Neural progenitor cell (in vitro differentiated cells): ENCODE results near the gene ABLIM2. TPM values are rescaled to one million over a fixed set of nuclear protein-coding genes. Genes with fewer than 3 reads are reported as not detected.

Experiments
- DNase-seq: peaks from one replicate; pipeline ENCODE4 v3.0.0-alpha.2; 2016; ENCODE audit warnings: low spot score
- H2AFZ ChIP-seq: fragments of 200-600 bp; sonication (generic); replicated peaks from 2 replicates; pipeline ENCODE4 v1.6.1; 2016; ENCODE audit warnings: antibody characterized with exemption
- H3F3A ChIP-seq: fragments of 200-600 bp; sonication (generic); 2 replicates; pipeline ENCODE4 v1.6.1; 2016; ENCODE audit warnings: antibody characterized with exemption, low read depth
- H3K27ac ChIP-seq: fragments of 200-600 bp; sonication (generic); 2 replicates; pipeline ENCODE4 v1.5.1; 2016; ENCODE audit warnings: mild to moderate bottlenecking
- H3K27me3 ChIP-seq: fragments of 200-600 bp; sonication (generic); 2 replicates; pipeline ENCODE4 v1.6.1; 2016; ENCODE audit warnings: mild to moderate bottlenecking, moderate library complexity
- H3K36me3 ChIP-seq: fragments of 200-600 bp; sonication (generic); 2 replicates; pipeline ENCODE4 v1.5.1; 2016
- H3K4me1 ChIP-seq: fragments of 200-600 bp; sonication (generic); 2 replicates; pipeline ENCODE4 v1.6.1; 2016; ENCODE audit warnings: mixed run types
- H3K4me2 ChIP-seq: fragments of 200-600 bp; sonication (generic); 2 replicates; pipeline ENCODE4 v1.6.1; 2016
- H3K4me3 ChIP-seq: fragments of 200-600 bp; sonication (generic); 2 replicates; pipeline ENCODE4 v1.5.1; 2016
- H3K79me2 ChIP-seq: fragments of 200-600 bp; sonication (generic); 2 replicates; pipeline ENCODE4 v1.6.1; 2016; ENCODE audit warnings: low read depth
- H3K9ac ChIP-seq: fragments of 200-600 bp; sonication (generic); 2 replicates; pipeline ENCODE4 v1.6.1; 2016
- H3K9me3 ChIP-seq: fragments of 200-600 bp; sonication (generic); 2 replicates; pipeline ENCODE4 v1.5.1; 2016; ENCODE audit warnings: low read depth
- H4K20me1 ChIP-seq: fragments of 200-600 bp; sonication (generic); 2 replicates; pipeline ENCODE4 v1.6.1; 2016; ENCODE audit warnings: low read depth
- H3K27ac Mint-ChIP-seq: 3 replicates; pipeline ENCODE4 v1.8.0; 2021; ENCODE audit warnings: mixed read lengths
- H3K27me3 Mint-ChIP-seq: 2 replicates; pipeline ENCODE4 v1.8.0; 2022; ENCODE audit warnings: low read depth, mild to moderate bottlenecking, inconsistent platforms, moderate library complexity, mixed read lengths; ENCODE audit not compliant: insufficient read depth
- H3K36me3 Mint-ChIP-seq: 3 replicates; pipeline ENCODE4 v1.8.0; 2021; ENCODE audit warnings: mixed read lengths
- H3K4me1 Mint-ChIP-seq: 3 replicates; pipeline ENCODE4 v1.8.0; 2021; ENCODE audit warnings: mixed read lengths
- H3K4me3 Mint-ChIP-seq: 3 replicates; pipeline ENCODE4 v1.8.0; 2021; ENCODE audit warnings: mild to moderate bottlenecking, moderate library complexity, mixed read lengths
- H3K9me3 Mint-ChIP-seq: 3 replicates; pipeline ENCODE4 v1.8.0; 2020; ENCODE audit warnings: mixed read lengths
- EZH2 ChIP-seq: fragments of 200-600 bp; sonication (generic); IDR thresholded peaks from 2 replicates; pipeline ENCODE4 v1.6.1; 2017; ENCODE audit warnings: antibody characterized with exemption, mild to moderate bottlenecking, moderate library complexity
- EZH2phosphoT487 ChIP-seq: fragments of 200-600 bp; sonication (generic); IDR thresholded peaks from 2 replicates; pipeline ENCODE4 v1.6.1; 2017; ENCODE audit warnings: antibody characterized with exemption
- total RNA-seq: library from RNA; depleted of rRNA; stranded (reverse); fragments of >200 nt; gene quantifications from 2 replicates; pipeline ENCODE4 v1.2.3, GENCODE V29; 2015; ENCODE audit warnings: low replicate concordance
- TF ChIP-seq, protein P1 (sequence below): fragments of 200-600 bp; sonication (generic); IDR thresholded peaks from 2 replicates; pipeline ENCODE4 v1.5.1; 2017; ENCODE audit warnings: antibody characterized with exemption, mild to moderate bottlenecking

ABLIM2 gene
- total RNA-seq, 1 donor from 2014 or later, result 0.24 TPM

DNA sequence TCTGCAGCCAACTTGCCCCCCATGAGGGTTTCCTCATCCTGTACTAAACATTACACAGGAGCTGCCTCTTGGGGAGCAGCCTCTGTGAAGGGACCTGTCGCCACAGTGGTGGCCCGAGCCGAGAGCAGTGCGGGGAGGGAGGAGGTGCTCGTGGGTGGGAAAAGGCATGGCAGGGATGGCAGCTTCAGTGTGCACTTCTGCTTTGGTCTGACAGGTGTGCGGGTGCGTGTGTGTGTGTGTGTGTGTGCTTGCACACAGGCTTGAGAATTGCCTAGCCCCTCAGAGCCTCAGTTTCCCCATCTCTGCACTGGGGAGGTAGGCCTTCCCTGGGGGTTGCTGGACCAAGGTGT lies 44.4 kb upstream of the ABLIM2 start:
- Histone ChIP-seq H3K9me3 (no peaks in the 10 kb centered on the region), H3K4me3 (no peak overlapping the region), H2AFZ (no peak overlapping the region), H3K4me2 (no peak overlapping the region), H3K36me3 (no peaks in the 10 kb centered on the region), H3K79me2 (no peaks in the 10 kb centered on the region), H3K27me3 (no peaks in the 10 kb centered on the region), H3F3A (no peaks in the 10 kb centered on the region), H3K4me1 (no peaks in the 10 kb centered on the region), H3K27ac (no peak overlapping the region), H3K9ac (no peak overlapping the region), H4K20me1 (no peaks in the 10 kb centered on the region)
- Mint-ChIP-seq H3K4me3 (no peak overlapping the region), H3K36me3 (no peaks in the 10 kb centered on the region), H3K27me3 (peaks cover 8% of the 10 kb centered on the region), H3K4me1 (peaks cover 25% of the 10 kb centered on the region), H3K9me3 (no peaks in the 10 kb centered on the region), H3K27ac (peak overlapping the region; percentile 60)
- no peak for DNase-seq
- TF ChIP-seq EZH2 (no peak), EZH2phosphoT487 (no peak)
- TF ChIP-seq, protein P1, sequence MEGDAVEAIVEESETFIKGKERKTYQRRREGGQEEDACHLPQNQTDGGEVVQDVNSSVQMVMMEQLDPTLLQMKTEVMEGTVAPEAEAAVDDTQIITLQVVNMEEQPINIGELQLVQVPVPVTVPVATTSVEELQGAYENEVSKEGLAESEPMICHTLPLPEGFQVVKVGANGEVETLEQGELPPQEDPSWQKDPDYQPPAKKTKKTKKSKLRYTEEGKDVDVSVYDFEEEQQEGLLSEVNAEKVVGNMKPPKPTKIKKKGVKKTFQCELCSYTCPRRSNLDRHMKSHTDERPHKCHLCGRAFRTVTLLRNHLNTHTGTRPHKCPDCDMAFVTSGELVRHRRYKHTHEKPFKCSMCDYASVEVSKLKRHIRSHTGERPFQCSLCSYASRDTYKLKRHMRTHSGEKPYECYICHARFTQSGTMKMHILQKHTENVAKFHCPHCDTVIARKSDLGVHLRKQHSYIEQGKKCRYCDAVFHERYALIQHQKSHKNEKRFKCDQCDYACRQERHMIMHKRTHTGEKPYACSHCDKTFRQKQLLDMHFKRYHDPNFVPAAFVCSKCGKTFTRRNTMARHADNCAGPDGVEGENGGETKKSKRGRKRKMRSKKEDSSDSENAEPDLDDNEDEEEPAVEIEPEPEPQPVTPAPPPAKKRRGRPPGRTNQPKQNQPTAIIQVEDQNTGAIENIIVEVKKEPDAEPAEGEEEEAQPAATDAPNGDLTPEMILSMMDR, result no peak

DNA sequence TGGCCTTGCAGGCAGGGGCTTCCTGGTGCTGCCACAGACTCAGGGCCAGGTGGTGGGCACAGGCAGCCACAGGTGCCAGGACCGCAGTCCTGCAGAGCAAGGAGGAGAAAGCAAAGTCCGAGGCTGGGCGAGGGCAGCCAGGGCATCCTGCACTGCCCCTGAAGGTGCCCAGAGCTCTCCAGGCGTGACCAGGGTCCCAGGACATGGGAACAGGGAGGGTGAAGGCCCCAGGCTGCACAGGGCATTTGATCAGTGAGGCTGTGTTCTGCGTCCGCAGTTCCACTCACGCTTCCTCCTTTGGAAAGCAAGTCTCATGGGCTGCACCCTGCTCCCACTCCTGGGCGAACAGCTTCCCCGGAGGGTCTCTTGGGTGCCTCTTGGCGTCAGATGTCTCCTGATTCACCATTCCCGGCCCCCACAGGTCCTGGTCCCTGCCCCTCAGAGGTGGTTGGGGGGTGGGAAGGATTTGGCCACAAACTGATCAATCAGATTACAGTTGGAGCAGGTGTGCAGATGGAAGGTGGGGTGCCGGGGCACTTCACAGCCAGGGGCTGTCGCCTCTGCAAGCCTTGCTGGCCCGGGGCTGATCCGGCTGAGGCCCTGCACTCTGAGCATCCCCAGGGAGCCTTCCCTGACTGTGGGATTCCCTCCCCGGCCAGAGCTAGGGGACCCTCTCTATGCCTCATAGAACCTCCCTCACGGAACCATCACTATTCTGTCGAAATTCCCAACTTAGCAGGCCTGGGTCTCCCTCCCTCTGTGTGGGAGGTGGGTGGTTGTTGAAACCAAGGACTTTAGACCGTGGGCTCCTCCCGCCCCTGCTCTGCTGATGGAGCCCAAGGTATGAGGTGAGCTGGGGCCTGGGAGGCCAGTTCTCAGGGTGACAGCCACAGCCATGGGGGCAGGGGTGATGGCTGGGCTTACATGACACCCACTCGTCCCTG lies 43.8 kb upstream of the ABLIM2 start:
- Histone ChIP-seq H3K4me3 (no peak overlapping the region), H3K79me2 (no peaks in the 10 kb centered on the region), H3K27me3 (no peaks in the 10 kb centered on the region), H3F3A (no peaks in the 10 kb centered on the region), H3K9me3 (no peaks in the 10 kb centered on the region), H3K36me3 (no peaks in the 10 kb centered on the region), H4K20me1 (no peaks in the 10 kb centered on the region), H3K4me1 (no peaks in the 10 kb centered on the region), H3K4me2 (no peak overlapping the region), H3K9ac (no peak overlapping the region), H3K27ac (no peak overlapping the region), H2AFZ (no peak overlapping the region)
- Mint-ChIP-seq H3K27ac (no peak overlapping the region), H3K9me3 (no peaks in the 10 kb centered on the region), H3K27me3 (peaks cover 8% of the 10 kb centered on the region), H3K36me3 (no peaks in the 10 kb centered on the region), H3K4me3 (no peak overlapping the region), H3K4me1 (peaks cover 22% of the 10 kb centered on the region)
- TF ChIP-seq EZH2phosphoT487 (no peak), EZH2 (no peak)
- TF ChIP-seq, protein P1, result no peak
- no peak for DNase-seq

DNA sequence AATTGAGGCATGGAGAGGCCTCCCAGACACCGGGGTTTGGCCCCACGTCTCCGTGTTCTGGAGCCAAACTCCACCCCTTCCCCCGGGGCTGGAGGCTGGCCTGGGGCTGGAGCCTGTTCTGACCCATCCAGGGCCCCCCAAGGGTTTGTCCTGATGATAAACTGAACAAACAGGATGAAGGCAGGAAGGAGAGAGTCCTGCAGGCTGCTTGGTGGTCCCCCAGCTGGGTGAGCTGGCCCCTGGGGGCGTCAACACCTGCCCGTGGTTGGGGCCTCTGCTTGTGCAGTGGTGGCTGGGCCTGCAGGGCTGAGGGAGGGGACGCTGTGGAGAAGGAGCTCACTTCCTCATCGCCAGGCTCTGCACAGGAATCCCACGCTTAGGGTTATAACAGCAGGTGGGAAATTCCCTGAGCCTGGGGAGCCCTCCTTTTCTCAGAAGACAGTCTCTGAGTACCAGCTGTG lies 42.7 kb upstream of the ABLIM2 start:
- Histone ChIP-seq H3K4me3 (no peak overlapping the region), H4K20me1 (no peaks in the 10 kb centered on the region), H3K4me2 (no peak overlapping the region), H3K27ac (no peak overlapping the region), H3K79me2 (no peaks in the 10 kb centered on the region), H3K36me3 (no peaks in the 10 kb centered on the region), H3K27me3 (no peaks in the 10 kb centered on the region), H3K9ac (no peak overlapping the region), H3K9me3 (no peaks in the 10 kb centered on the region), H3F3A (no peaks in the 10 kb centered on the region), H3K4me1 (no peaks in the 10 kb centered on the region), H2AFZ (no peak overlapping the region)
- DNase-seq, result no peak
- no peak overlapping the region for H3K4me3 Mint-ChIP-seq
- H3K9me3 Mint-ChIP-seq, result no peaks in the 10 kb centered on the region
- TF ChIP-seq EZH2, result no peak
- no peak for TF ChIP-seq EZH2phosphoT487
- no peak overlapping the region for H3K27ac Mint-ChIP-seq
- peaks cover 6% of the 10 kb centered on the region for H3K27me3 Mint-ChIP-seq
- H3K36me3 Mint-ChIP-seq, result no peaks in the 10 kb centered on the region
- H3K4me1 Mint-ChIP-seq, result peaks cover 21% of the 10 kb centered on the region
